HG03460 (cell line): ENCODE data around the gene PCDH15.

Source experiments
- ATAC-seq: cut with Tn5 transposase; IDR thresholded peaks from one replicate; pipeline ENCODE4 v1.9.1; 2021; ENCODE audit not compliant: unreplicated experiment

PCDH15 gene

DNA sequence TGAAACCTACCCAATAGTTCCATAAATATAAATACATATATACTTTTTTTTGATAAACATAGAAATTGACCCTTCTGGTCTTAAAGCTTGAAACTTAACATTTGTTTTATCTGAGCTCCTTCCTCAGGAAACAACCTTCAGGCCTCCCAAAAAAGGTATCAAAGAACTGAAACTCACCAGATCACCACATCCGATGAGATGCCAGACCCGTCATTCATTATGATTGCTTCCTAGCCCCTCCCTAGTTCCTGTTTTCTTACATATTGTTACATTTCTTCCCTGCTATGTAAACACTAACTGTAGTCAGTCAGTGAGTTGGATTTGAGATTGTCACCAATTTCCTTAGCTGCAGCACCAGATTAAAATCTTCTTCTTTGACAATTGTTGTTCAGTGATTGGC, 663.6 kb downstream of the PCDH15 start:
- ATAC-seq, result no peak

DNA sequence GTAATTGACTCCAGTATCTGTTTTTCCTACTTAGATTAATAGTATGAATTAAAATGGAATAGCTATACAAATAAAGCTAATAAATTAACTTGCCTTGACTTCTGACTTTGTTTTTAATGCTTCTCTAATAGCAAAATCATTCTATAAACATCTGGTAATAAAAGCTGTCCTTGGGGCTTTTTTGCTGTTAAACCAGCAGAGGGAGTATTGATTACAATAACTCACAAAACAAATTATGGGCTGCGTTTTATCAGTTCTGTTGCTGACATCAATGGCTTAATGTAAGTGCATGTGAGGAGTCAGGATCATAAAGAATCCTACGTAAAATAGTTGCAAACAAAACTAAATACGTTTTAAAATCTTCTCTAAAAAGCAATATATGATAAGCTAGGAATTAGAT, 667.8 kb downstream of the PCDH15 start:
- ATAC-seq, result no peak

DNA sequence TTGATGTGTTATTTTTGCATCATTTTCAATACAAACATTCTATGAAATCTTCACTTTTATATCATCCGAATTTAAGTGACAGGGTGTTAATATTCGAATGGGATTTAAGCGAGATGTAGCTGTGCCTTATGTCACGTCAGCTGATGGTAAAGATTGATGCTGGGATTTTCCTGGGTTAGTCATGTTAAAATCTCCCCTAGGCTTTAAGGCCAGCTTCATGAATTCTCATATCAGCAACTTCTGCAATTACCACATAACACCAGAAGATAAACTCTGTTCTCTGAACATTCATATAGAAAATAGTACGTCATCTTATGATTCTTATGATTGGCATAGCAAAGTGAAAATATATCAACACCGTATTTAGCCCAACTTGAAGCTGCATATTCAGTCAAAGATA, 669.2 kb downstream of the PCDH15 start:
- no peak for ATAC-seq

DNA sequence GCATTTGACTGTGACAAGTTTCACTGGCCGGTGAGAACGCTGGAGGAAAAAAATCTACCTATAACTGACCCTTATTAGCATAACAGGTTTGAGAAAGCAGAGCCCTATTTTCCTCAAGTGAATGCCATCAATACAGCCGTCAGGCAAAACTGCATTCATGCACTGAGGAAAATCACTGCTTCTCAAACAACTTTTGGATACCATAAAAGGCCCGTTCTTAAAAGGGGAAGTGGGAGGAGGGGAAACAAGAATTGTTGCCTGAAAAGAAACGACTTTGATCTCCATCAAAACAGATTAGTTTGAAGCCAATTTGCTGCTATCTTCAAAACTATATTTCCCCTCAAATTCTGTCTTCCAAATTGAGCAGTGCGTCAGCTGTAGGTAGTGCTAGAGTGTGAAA, 670.6 kb downstream of the PCDH15 start:
- no peak for ATAC-seq

DNA sequence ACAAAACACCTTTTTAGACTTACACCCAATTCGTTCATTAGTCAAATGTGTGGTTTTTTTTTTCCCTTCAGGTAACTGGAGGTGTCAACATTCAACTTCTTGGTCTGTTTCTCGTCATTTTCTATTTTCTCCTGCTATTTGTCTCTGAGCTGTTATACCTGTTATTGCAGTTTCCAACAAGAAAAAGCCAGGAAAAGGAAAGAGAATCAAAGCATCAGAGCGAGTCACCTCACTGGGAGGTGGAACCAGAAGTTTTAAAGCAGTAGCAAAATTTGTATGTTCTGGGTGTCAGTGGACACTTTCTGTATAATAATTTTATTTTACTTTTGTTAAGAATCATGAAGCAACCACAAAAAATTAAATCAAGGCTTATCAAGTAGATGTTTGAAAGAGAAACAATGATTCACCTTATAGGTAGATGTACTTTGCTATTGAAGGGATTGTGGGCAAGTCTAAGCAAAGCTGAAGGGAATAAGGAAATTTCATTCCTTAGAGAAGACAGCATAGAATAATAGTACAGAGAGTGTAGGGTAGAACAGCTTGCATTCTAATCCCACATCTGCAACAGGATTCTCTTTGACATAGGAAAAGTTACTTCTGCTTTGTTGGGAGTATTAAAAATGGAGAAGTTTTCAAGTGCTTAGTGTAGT, 675.8 kb downstream of the PCDH15 start:
- ATAC-seq, result no peak

DNA sequence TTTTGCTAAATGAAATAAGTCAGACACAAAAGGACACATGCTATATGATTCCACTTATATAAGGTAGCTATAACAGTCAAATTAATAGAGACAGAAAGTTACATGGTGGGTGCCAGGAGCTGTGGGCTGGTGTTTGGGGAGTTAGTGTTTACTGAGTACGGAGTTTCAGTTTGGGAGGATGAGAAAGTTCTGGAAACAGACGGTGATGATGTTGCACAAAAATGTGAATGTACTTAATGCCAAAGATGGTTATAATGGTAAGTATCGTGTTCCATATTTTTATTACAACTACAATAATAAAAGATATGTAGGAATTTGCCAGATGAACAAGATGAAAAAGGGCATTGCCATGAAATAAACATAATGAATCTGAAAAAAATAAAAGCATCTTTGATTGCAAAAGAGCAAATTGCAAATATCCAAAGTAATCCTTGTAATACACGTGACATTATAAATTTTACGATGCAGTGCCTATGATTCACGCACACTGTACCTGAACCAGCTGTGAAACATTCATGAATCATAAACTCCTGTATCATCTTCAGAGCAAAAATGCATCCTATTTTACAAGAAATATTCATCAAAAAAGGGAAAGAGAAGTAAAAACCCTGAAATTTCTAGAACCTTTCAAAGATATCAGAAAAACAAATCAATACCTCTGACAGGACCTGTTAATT, 676.7 kb downstream of the PCDH15 start:
- ATAC-seq, result no peak

DNA sequence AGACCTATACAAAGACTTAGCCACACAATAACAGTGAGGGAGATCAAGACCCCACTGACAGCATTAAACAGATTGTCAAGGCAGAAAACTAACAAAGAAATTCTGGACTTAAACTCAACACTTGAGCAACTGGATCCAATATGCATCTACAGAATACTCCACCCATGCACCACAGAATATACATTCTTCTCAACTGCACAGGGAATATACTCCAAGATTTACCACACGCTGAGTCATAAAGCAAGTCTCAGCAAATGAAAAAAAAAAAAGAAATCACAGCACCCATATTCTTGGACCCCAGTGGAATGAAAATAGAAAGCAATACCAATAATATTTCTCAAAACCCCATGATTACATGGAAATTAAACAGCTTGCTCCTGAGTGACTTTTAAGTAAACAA, 680.2 kb downstream of the PCDH15 start:
- no peak for ATAC-seq

DNA sequence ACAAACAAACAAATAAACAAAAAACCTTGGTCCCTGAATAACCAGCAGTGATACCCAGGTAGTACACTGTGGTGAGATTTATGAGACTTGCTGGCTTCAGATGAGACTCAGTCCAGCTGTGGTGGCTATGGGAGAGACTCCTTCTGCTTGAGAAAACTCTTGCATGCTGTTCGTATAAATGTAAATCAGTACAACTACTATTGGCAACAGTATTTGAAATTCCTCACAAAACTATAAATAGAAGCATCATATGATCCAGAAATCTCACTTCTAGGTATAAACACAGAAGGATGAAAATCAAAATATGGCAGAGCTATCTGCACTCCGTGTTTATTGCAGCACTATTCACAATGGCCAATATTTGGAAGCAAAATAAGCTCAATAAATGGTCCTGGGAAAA, 692.1 kb downstream of the PCDH15 start:
- no peak for ATAC-seq

DNA sequence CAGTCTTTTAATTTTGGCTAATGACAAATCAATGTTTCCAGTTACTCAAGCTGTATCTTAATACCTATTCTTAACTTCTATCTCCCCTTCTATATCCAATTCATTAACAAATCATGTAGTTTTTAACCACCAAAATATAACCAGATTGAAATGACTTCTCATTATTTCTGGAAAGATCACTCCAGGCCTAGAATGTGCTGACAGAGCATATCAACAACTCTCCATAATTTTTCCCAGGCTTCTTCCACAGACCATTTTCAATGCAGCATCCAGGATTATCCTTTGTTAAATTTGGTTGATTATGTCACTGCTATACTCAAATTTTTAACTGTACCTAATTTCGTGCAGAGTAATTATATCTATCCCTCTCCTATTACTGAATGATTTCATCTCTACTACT, 704.1 kb downstream of the PCDH15 start:
- no peak for ATAC-seq

DNA sequence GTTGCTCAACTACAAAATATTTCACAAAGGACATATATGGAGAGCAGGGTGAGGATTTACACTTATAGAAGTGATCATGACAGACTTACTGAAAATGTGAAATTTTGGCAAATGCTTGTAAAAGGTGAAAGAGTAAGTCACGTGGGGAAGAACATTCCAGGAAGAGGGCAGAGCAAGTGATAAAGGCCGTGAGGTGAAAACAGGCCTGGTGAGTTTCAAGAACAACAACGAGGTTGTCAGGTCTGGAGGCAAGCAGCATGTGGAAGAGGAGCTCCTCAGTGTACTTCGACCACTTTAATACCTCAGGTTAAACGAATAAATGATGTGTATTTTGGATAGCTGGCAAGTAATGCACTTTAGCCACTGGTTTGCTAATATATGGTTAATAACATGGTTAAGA, 706.7 kb downstream of the PCDH15 start:
- no peak for ATAC-seq

DNA sequence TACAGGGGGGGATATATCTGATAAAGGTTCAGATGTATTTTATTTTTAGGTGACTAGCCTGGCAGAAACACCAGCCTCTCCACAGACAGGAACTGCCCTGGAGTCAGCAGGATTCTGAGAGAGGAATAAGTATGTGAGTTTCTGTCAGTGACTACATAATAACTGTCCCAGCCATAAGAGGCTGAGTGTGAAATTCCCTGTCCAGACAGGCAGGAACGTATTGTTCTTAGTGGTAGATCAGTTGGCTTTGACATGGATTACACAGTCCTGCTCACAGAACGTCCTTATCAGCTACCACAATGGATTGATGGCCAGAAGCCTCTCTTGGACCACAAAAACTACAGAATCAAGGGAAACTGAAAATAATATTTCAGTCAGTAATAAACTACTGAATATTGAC, 709.8 kb downstream of the PCDH15 start:
- ATAC-seq, result no peak

DNA sequence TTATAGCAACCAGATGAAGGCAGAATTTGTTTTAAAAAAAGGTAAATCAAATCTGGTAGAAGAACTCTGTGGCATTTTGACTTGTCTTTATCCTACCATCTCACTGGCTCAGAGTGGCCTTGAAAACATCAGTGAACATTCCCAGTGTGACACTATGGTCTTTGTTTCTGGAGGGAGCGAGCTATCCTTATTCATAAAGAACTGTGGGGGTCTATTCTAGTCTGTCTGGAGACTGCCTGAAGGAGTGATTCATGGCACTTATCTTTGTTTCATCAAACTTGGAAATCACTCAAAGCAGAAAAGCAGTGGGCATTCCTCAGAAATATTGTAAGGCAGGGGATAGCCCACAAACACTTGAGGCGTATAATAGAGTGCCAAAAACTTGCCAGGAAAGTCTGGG, 719.1 kb downstream of the PCDH15 start:
- no peak for ATAC-seq

DNA sequence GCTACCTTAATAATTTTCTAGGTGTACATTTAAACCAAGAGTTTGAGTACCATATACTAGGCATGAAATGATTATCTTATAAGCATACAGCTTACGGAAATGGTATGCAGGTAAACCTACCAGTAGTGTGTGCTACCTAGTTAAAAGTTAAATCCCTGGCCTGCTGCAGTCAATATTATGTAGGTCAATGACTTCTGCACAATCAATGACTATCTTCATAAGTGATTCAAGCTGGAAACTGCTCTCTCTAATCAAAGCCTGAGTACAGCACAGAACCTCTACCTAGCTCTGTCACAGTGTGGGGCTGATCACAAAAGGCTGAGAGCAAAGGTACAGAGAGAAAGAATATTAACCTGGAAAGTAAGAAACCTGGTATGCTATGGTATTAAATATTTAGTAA, 733.7 kb downstream of the PCDH15 start:
- ATAC-seq, result no peak

DNA sequence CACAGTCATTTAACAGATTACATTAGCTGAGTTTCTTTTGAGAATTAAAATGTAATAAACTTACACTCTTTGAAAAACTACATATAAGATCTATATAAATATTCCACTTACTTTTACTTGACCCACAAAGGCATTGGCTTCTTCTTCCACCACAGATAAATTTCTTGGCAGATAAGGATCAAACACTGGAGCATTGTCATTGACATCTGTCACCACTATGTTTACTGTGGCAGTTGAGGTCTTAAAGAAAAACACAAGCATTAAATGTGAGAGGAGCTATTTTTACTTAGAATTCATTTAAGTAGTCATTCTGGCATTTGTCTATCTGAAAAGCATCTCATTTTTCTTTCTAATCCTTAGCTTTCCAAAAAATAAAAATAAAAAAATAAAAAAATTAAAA, 734.4 kb downstream of the PCDH15 start:
- ATAC-seq, result no peak

DNA sequence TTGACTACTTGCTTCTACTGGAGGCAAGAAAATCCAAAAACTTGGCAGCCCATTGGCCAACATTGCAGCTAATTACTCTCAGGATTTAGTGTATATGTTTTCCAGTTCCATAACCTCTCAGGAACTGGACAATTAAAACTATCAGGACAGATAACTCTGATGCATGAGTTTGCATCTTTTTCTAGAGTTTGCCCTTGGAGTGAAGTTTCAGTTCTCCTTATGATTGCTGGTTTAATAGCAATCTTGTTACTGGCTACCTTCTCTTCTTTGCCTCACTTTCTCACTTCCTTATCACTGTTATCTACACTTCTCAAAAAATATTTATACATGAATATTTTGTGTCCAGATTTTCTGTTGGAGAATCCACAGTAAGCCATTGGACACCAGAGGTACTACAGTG, 735.9 kb downstream of the PCDH15 start:
- ATAC-seq, result no peak

DNA sequence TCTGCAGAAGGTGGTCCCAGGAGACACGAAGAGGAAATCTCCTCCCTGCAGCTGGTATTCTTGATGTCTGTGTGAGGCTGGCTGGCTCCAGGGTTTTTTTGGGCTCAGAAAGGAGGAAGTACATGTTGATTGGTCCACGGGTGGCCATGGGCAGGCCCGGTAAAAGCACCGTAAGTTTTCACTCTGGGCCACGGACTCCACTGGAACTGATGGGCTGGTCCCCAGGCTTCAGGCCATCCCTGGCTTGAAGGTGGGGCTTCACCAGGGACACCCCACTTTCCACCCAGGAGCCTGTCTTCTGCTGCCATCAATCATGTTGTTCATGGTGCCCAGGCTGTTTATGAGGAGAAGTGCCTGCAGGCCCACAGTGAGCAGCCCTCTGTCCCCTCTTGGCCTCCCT, 736.8 kb downstream of the PCDH15 start:
- ATAC-seq, result no peak

DNA sequence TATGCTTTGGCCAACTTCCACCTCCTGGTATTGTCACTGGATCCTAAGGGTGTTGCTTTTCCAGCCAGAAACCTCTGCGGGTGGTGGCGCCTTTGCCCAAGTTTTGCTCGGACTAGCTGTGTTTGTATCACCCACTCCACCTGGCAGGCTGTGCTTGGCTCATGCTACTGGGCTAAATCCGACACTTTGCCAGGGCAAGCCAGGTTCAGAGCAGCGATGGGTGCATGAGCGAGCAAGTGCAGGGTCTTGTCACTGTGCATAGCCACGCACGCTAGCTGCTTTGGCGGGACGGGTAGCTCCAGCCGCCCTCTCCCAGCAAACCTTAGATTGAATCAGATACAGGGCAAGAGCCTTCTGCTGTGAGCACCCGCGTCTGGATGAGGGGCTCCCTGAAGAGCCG, 737.5 kb downstream of the PCDH15 start:
- no peak for ATAC-seq

DNA sequence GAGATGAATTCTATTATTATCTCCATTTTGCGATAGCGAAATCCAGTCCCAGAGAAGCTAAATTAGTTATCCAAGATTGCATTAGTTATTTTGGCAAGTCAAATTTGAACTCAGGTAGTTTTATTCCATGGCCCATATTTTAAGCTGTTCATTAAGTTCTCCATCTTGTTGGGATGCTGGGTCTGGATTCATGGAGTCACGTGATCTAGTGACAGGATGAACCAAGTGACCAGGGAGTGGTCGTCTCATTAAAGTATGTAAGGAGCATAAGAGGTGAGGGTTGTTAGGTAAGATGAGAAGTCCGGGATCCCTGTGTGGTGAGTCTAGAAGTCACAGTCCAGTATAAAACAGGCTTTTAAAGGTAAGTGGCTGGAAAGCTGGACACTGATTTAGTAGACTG, 740.5 kb downstream of the PCDH15 start:
- no peak for ATAC-seq

DNA sequence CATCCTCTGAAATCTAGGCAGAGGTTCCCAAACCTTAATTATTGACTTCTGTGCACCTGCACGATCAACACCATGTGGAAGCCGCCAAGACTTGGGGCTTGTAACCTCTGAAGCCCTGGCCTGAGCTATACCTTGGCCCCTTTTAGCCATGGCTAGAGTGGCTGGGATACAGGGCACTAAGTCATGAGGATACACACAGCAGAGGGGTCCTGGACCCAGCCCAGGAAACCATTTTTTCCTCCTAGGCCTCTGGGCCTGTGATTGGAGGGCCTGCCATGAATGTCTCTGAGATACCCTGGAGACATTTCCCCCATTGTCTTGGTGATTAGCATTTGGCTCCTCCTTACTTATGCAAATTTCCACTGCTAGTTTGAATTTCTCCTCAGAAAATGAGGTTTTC, 743.7 kb downstream of the PCDH15 start:
- ATAC-seq, result no peak

DNA sequence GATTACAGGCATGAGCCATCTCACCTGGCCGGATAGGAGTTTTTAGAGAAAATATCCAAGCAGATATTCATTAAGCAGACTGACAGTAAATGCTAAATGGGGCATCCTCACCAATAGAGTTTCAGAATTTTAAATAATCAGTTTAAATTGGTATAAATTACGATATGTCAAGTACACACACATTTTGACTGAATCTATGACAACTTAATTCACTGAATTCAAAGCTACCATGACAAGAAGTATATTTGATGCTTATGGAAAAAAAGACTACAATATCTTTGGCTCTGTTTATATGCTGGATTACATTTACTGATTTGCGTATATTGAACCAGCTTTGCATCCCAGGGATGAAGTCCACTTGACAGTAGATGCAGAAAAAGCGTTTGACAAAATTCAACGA, 774.7 kb downstream of the PCDH15 start:
- no peak for ATAC-seq

DNA sequence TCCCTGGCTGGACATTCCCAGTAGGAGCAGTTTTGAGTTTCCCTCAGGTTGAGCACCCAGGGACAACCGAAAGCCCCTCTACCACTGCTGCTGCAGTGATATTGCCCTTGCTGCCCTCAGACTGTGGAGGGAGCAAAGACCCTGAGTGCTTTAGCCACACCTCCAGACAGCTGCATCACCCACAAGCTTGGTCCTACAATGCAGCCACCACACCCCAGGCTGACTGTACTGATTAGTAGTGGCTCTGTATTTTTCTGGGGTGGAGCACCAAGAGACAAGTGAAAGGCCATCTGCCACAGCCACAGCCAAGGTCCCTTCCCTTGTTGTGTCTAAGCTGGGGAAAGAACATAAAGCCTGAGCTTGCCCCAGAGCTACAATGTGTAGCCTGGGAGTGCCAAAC, 789.9 kb downstream of the PCDH15 start:
- no peak for ATAC-seq

DNA sequence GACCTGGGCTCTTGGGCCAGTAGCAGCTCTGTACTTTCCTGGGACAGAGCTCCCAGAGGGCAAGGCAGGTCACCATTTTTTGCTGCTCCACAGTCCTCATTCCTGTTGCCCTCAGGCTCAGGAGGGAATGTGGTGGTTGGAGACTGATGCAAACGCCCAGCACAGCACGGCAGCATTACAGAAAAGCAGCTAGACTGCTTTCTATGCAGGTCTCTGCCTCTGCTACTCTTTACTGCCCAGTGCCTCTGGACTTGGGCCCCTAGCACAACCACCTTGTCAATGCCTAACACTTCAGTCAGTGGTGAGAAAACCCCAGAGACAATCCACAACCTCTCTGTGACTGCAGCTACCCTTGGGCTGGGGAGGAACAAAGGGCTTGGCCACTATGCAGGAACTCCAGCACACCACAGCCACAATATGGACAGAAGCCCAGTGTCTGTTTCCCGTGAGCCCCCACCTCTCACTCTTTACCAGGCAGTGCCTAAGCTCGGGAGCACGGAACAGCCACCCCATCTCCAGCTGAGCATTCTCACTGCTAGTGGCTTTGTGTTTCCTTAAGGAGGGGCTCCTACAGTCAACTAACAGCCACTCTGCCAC, 790.6 kb downstream of the PCDH15 start:
- no peak for ATAC-seq

DNA sequence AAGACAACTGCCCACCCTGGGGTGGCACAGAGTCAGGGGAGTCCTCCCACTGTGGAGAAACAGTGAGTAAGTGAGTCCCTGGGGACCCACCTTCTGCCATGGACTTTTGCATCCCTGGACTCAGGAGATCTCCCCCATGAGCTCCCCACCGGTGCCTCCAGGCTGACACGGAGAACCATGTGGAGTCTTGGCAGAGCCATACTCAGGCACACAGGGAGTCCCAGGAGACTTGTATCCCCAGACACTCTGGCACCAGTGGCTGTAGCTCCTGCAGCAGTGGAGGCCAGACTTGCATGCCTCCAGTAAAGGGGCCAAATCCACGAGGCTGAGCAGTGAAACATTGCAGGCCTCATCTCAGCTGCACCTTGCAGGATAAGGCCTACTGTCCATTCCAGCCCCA, 791.4 kb downstream of the PCDH15 start:
- no peak for ATAC-seq
